Measurements from ENCODE around the gene HSPBP1.

The HSPBP1 gene

DNA sequence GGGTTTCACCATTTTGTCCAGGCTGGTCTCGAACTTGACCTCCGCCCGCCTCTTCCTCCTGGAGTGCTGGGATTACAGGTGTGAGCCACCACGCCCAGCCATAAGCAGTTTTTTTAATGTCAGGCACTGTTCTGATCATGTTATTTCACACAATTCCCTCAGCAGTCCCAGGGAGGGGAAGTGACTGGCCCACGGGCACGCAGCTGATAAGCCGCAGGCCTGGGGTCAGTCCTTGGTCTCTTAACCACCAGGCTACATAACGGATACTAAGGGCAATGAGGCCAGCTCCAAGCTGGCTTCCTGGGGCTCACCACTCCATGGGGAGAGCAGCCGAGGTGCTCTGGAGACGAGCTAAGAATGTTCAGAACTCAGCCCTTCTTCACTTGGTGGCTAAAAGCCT, 17.4 kb upstream of the HSPBP1 start:
- Histone ChIP-seq H3K4me3 (ENCODE audit: low read depth, low read length, poor library complexity, severe bottlenecking) (no peak overlapping the region), H2AFZ (ENCODE audit: low read length) (no peak overlapping the region), H3K4me1 (ENCODE audit: insufficient read depth, low read length, severe bottlenecking) (peaks cover 22% of the 10 kb centered on the region), H3K9ac (ENCODE audit: low read length) (no peak overlapping the region), H3K27me3 (ENCODE audit: insufficient read depth, low read length) (no peaks in the 10 kb centered on the region), H3K9me2 (ENCODE audit: low read depth, low read length) (no peaks in the 10 kb centered on the region), H3K9me3 (ENCODE audit: low read length) (no peaks in the 10 kb centered on the region), H3K36me3 (ENCODE audit: insufficient read depth, low read length) (no peaks in the 10 kb centered on the region), H3K4me2 (ENCODE audit: low read length) (no peak overlapping the region), H3K79me2 (ENCODE audit: insufficient read depth, low read length) (no peaks in the 10 kb centered on the region), H3K27ac (ENCODE audit: low read depth, low read length, poor library complexity, severe bottlenecking) (no peak overlapping the region), H4K20me1 (ENCODE audit: insufficient read depth, low read length) (no peaks in the 10 kb centered on the region), H3F3A (ENCODE audit: insufficient read depth, low read length) (no peaks in the 10 kb centered on the region)
- TF ChIP-seq, protein P1, sequence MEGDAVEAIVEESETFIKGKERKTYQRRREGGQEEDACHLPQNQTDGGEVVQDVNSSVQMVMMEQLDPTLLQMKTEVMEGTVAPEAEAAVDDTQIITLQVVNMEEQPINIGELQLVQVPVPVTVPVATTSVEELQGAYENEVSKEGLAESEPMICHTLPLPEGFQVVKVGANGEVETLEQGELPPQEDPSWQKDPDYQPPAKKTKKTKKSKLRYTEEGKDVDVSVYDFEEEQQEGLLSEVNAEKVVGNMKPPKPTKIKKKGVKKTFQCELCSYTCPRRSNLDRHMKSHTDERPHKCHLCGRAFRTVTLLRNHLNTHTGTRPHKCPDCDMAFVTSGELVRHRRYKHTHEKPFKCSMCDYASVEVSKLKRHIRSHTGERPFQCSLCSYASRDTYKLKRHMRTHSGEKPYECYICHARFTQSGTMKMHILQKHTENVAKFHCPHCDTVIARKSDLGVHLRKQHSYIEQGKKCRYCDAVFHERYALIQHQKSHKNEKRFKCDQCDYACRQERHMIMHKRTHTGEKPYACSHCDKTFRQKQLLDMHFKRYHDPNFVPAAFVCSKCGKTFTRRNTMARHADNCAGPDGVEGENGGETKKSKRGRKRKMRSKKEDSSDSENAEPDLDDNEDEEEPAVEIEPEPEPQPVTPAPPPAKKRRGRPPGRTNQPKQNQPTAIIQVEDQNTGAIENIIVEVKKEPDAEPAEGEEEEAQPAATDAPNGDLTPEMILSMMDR (IDR thresholded peaks at IDR 0.05; ENCODE audit: low read length), result no peak
- TF ChIP-seq EZH2 (IDR thresholded peaks at IDR 0.05; ENCODE audit: borderline replicate concordance, low read length), result no peak

GRCh38 chr19:55289117-55289796, 9.3 kb upstream of the HSPBP1 start:
- Histone ChIP-seq H3K4me2 (ENCODE audit: low read length) (no peak overlapping the region), H4K20me1 (ENCODE audit: insufficient read depth, low read length) (no peaks in the 10 kb centered on the region), H3F3A (ENCODE audit: insufficient read depth, low read length) (no peaks in the 10 kb centered on the region), H3K79me2 (ENCODE audit: insufficient read depth, low read length) (no peaks in the 10 kb centered on the region), H2AFZ (ENCODE audit: low read length) (no peak overlapping the region), H3K9ac (ENCODE audit: low read length) (no peak overlapping the region), H3K4me3 (ENCODE audit: low read depth, low read length, poor library complexity, severe bottlenecking) (no peak overlapping the region), H3K9me3 (ENCODE audit: low read length) (no peaks in the 10 kb centered on the region), H3K27ac (ENCODE audit: low read depth, low read length, poor library complexity, severe bottlenecking) (no peak overlapping the region), H3K36me3 (ENCODE audit: insufficient read depth, low read length) (no peaks in the 10 kb centered on the region), H3K9me2 (ENCODE audit: low read depth, low read length) (no peaks in the 10 kb centered on the region), H3K4me1 (ENCODE audit: insufficient read depth, low read length, severe bottlenecking) (peaks cover 3% of the 10 kb centered on the region), H3K27me3 (ENCODE audit: insufficient read depth, low read length) (no peaks in the 10 kb centered on the region)
- TF ChIP-seq EZH2 (IDR thresholded peaks at IDR 0.05; ENCODE audit: borderline replicate concordance, low read length), result no peak
- TF ChIP-seq, protein P1 (IDR thresholded peaks at IDR 0.05; ENCODE audit: low read length), result no peak

DNA sequence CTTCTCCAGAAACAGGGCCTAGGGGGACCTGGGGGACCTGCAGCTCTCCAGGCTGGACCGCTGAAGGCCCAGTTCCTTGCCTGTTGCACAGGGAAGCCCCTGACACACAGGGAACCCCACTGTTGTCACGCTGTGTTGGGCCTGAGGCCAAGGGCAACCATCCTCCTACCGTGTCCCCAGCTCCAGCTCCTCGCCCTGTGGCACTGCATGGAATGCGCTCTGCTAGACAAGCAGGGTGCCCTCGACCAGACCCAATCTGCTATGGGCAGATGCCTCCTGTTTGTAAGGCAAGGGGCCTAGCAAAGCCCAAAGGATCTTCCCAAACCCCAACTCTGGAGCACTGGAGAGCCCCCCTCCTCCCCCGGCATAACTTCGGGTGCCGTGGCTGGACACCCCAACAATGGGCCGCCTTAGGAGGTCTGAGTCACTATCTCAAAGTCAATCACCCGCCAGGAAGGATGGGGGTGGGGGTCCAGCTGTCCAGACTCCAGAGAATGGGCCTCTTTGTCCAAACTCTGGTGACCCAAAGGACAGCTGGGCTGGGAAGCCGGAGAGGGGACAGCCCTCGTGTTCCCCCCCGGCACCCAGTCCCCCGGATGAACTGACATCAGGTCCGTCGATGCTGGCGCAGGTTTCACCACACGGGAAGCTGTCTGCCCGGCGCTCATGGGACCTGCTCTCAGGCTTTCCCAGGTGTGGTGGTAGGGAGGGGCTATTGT, 7.6 kb upstream of the HSPBP1 start:
- H3K36me3 ChIP-seq (ENCODE audit: insufficient read depth, low read length), result no peaks in the 10 kb centered on the region
- no peak overlapping the region for H3K27ac ChIP-seq (ENCODE audit: low read depth, low read length, poor library complexity, severe bottlenecking)
- TF ChIP-seq EZH2 (IDR thresholded peaks at IDR 0.05; ENCODE audit: borderline replicate concordance, low read length), result no peak
- TF ChIP-seq, protein P1 (IDR thresholded peaks at IDR 0.05; ENCODE audit: low read length), result no peak
- H3F3A ChIP-seq (ENCODE audit: insufficient read depth, low read length), result no peaks in the 10 kb centered on the region
- no peaks in the 10 kb centered on the region for H3K27me3 ChIP-seq (ENCODE audit: insufficient read depth, low read length)
- no peak overlapping the region for H3K9ac ChIP-seq (ENCODE audit: low read length)
- no peaks in the 10 kb centered on the region for H3K9me2 ChIP-seq (ENCODE audit: low read depth, low read length)
- peaks cover 3% of the 10 kb centered on the region for H3K4me1 ChIP-seq (ENCODE audit: insufficient read depth, low read length, severe bottlenecking)
- H3K9me3 ChIP-seq (ENCODE audit: low read length), result no peaks in the 10 kb centered on the region
- no peaks in the 10 kb centered on the region for H3K79me2 ChIP-seq (ENCODE audit: insufficient read depth, low read length)
- no peak overlapping the region for H3K4me3 ChIP-seq (ENCODE audit: low read depth, low read length, poor library complexity, severe bottlenecking)
- H4K20me1 ChIP-seq (ENCODE audit: insufficient read depth, low read length), result no peaks in the 10 kb centered on the region
- no peak overlapping the region for H2AFZ ChIP-seq (ENCODE audit: low read length)
- no peak overlapping the region for H3K4me2 ChIP-seq (ENCODE audit: low read length)
